Vagina (tissue), 2 donors: ENCODE results near the gene PIK3C2A.

Experiments
- POLR2A ChIP-seq, 2 donors: fragments of 450-650 bp; IDR thresholded peaks; one replicate each; pipeline ENCODE4 v1.6.1; 2017; ENCODE audit warnings: antibody characterized with exemption in 2 of 2, mild to moderate bottlenecking in 2 of 2, moderate library complexity in 2 of 2
- TF ChIP-seq, protein P1 (sequence below), 3 experiments: fragments of 450-650 bp in 2 of 3; fragments of 200-600 bp in 1 of 3; sonication (generic) in 1 of 3; IDR thresholded peaks; one replicate each; pipeline ENCODE4 v1.5.1; 2017 to 2019; ENCODE audit warnings: antibody characterized with exemption in 3 of 3, mild to moderate bottlenecking in 2 of 3, moderate library complexity in 2 of 3

DNA sequence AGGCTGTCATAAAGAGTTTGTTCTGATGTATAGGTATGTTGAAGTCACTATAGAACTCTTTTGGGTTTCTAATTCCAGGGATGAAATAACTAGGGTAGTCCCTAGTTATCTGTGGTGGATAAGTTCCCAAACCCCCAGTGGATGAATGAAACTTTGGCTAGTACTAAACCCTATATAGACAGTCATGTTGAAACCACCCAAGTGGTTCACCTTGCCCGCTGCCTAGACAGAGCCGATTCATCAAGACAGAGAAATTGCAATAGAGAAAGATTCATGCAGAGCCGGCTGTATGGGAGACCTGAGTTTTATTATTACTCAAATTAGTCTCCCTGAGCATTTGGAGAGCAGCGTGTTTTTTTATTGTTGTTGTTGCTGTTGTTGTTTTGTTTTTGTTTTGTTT lies 44.9 kb upstream of the PIK3C2A start:
- TF ChIP-seq, protein P1, sequence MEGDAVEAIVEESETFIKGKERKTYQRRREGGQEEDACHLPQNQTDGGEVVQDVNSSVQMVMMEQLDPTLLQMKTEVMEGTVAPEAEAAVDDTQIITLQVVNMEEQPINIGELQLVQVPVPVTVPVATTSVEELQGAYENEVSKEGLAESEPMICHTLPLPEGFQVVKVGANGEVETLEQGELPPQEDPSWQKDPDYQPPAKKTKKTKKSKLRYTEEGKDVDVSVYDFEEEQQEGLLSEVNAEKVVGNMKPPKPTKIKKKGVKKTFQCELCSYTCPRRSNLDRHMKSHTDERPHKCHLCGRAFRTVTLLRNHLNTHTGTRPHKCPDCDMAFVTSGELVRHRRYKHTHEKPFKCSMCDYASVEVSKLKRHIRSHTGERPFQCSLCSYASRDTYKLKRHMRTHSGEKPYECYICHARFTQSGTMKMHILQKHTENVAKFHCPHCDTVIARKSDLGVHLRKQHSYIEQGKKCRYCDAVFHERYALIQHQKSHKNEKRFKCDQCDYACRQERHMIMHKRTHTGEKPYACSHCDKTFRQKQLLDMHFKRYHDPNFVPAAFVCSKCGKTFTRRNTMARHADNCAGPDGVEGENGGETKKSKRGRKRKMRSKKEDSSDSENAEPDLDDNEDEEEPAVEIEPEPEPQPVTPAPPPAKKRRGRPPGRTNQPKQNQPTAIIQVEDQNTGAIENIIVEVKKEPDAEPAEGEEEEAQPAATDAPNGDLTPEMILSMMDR (IDR thresholded peaks at IDR 0.05), result no peak
- TF ChIP-seq POLR2A (IDR thresholded peaks at IDR 0.05), result no peak
